Upper lobe of right lung (tissue), 1 donor: ENCODE measurements around the gene RGS6. TPM values are rescaled to one million over a fixed set of nuclear protein-coding genes. Genes with fewer than 3 reads are reported as not detected.
A peak's percentile ranks its signal among the peaks of the same experiment; 100 is the strongest.
"Not testable (repeated sequence)": the region's sequence is repeated elsewhere in the genome, so short reads cannot be mapped to it uniquely, and the experiment has no call there.

ENCODE experiments used
- ATAC-seq: fragments of 200-7000 bp; cut with Tn5 transposase; one replicate; pipeline ENCODE4 v1.9.1; 2020; ENCODE audit warnings: mild to moderate bottlenecking, moderate library complexity
- DNase-seq: peaks from one replicate; pipeline ENCODE4 v3.0.0-alpha.2; 2020
- H3K27ac ChIP-seq: fragments of 200-600 bp; one replicate; pipeline ENCODE4 v1.8.0; 2022
- H3K27me3 ChIP-seq: fragments of 200-600 bp; one replicate; pipeline ENCODE4 v1.8.0; 2022; ENCODE audit warnings: mild to moderate bottlenecking
- H3K36me3 ChIP-seq: fragments of 200-600 bp; one replicate; pipeline ENCODE4 v1.8.0; 2022
- H3K4me1 ChIP-seq: fragments of 200-600 bp; one replicate; pipeline ENCODE4 v1.8.0; 2022
- H3K4me3 ChIP-seq: fragments of 200-600 bp; one replicate; pipeline ENCODE4 v1.8.0; 2022; ENCODE audit warnings: mild to moderate bottlenecking
- H3K9me3 ChIP-seq: fragments of 200-600 bp; one replicate; pipeline ENCODE4 v1.8.0; 2022
- intact Hi-C: fragments of 100-400 bp; cut with DNase I; formaldehyde crosslinking; loops from one replicate; pipeline ENCODE4 v1.11.0; 2022
- total RNA-seq: library from RNA; stranded (reverse); fragmentation: NEBNext Ultra II Directional; extraction: Animal tissue kit (Norgen Biotek cat#: 25700); gene quantifications from one replicate; pipeline ENCODE4 v1.2.1, GENCODE V29; 2021
- TF ChIP-seq, protein P1 (sequence below): fragments of 200-600 bp; IDR thresholded peaks from one replicate; pipeline ENCODE4 v1.8.0; 2022; ENCODE audit warnings: antibody characterized with exemption
- donor health status: DM: no; HTN: yes; CAD: no; lungs with severe emphysema.

The RGS6 gene
- total RNA-seq, 1 donor from 2014 or later = 2.6 TPM

DNA sequence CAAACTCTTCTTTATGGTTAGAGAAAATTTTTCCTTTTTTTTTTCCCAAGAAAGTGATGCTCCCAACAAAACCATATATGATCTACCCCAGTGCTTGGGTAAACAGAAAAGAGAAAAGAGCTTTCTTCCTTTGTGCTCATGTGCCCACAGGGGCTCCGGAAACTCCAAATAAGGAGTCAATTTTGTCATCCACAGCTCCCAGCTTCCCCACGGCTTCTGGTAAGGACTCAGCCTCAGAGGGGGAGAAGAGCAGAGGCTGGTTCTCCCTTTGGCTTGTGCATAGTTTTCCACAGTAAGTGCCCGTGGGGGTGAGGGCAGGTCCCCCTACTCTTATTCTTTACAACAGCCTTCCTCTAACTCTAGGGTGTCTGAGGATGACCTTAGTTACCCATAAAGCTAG lies 13.3 kb upstream of the RGS6 start:
- TF ChIP-seq, protein P1, sequence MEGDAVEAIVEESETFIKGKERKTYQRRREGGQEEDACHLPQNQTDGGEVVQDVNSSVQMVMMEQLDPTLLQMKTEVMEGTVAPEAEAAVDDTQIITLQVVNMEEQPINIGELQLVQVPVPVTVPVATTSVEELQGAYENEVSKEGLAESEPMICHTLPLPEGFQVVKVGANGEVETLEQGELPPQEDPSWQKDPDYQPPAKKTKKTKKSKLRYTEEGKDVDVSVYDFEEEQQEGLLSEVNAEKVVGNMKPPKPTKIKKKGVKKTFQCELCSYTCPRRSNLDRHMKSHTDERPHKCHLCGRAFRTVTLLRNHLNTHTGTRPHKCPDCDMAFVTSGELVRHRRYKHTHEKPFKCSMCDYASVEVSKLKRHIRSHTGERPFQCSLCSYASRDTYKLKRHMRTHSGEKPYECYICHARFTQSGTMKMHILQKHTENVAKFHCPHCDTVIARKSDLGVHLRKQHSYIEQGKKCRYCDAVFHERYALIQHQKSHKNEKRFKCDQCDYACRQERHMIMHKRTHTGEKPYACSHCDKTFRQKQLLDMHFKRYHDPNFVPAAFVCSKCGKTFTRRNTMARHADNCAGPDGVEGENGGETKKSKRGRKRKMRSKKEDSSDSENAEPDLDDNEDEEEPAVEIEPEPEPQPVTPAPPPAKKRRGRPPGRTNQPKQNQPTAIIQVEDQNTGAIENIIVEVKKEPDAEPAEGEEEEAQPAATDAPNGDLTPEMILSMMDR = no peak
- ATAC-seq (no peak), DNase-seq (no peak)
- Histone ChIP-seq H3K36me3 (no peaks in the 10 kb centered on the region), H3K27ac (no peak overlapping the region), H3K4me3 (no peak overlapping the region), H3K4me1 (no peaks in the 10 kb centered on the region), H3K9me3 (no peaks in the 10 kb centered on the region), H3K27me3 (no peaks in the 10 kb centered on the region)
- intact Hi-C loops = no loop called here

DNA sequence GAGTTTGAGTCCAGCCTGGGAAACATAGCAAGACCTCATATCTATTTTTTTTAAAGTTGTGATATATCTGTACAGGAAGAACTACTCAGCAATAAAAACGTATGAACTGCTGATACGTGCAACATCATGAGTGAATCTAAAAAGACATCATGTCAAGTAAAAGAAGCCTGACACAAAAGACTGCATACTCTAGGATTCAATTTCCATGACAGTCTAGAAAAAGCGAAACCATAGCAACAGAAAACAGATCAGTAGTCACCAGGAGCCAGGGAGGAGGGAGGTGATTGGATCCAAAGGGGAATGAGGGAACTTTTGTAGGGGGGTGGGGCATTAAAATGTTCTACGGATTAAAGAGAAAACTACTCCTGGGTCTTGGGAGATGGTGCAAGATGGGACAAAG lies 8.7 kb upstream of the RGS6 start:
- no peak for DNase-seq
- intact Hi-C loops = no loop called here

DNA sequence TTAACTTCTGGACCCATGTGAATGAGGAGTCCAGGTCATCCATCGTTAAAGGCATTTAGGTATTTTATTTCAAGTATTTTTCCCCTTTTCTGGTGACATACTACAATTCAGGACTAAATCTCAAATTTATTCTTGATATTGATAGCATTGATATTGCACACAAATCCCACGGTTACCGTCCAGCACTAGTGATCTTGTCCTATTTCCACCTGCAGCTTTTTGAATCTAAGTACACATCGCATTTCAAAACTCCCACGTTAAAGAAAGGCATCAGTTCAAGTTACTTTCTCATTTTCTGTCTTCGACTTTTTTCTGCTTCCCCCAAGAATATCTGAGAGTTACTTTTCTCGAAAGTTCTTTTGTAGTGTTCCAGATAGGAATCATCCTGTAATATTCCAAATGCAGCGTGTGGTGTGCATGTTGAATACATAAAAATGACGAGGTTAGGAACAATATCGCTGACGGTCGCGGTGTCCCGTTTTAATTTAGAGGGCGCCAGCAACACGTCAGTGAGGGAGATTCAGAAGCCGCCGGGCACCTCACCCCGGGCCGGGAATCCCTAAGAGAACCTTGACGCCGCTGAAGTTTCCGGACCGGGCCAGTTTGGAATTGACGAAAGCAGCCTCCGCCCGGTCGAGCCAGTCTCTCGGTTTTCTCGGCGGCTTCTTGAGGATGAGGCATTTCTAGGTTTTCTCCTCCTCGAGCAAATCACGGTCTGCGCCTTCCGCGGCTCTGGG lies 569 bp upstream of the RGS6 start:
- no peak overlapping the region for H3K27ac ChIP-seq
- peaks cover 4% of the 10 kb centered on the region for H3K4me1 ChIP-seq
- intact Hi-C loops = no loop called here
- no peak for DNase-seq
- peaks cover 38% of the 10 kb centered on the region for H3K27me3 ChIP-seq
- TF ChIP-seq, protein P1 = no peak
- peak overlapping the region; percentile 41 for H3K4me3 ChIP-seq
- H3K36me3 ChIP-seq = no peaks in the 10 kb centered on the region
- no peaks in the 10 kb centered on the region for H3K9me3 ChIP-seq
- ATAC-seq = peak; percentile 49

More for the DNA sequence above, 8.7 kb upstream of the RGS6 start:
- Histone ChIP-seq H3K36me3 (no peaks in the 10 kb centered on the region), H3K27me3 (no peaks in the 10 kb centered on the region), H3K9me3 (no peaks in the 10 kb centered on the region), H3K4me3 (no peak overlapping the region), H3K4me1 (no peaks in the 10 kb centered on the region), H3K27ac (no peak overlapping the region)
- TF ChIP-seq, protein P1 = no peak
- no peak for ATAC-seq

DNA sequence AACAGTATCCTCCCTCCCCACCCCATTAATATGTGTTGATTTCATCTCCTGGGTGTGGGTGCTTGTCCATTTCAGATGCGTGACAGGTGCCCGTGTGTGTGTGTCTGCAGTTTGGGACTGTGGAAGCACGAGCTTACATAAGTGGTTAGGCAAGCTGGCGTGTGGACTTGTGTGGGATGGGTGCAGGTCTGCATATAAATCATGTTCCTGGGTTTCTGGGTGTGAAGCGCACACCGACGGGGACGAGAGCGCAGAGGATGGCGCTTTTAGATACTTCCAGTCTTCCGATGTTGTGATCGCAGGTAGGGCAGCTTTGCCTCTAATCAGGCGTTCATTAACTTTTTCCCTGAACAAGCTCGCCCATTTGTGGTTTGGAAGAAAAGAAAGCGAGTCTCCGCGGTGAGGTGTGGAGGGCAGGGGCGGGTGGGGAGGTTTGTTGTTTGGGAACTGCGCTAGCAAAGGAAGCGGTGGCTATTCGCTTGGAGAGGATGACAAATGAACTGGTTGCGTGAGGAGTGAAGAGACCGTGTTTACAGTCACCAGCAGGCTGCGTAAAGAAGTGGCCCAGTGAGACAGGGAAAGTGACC lies 865 bp downstream of the RGS6 start:
- H3K4me1 ChIP-seq = peaks cover 4% of the 10 kb centered on the region
- TF ChIP-seq, protein P1 = no peak
- no peaks in the 10 kb centered on the region for H3K36me3 ChIP-seq
- ATAC-seq (no peak), DNase-seq (no peak)
- H3K4me3 ChIP-seq = peak overlapping the region; percentile 41
- intact Hi-C loops = no loop called here
- peaks cover 38% of the 10 kb centered on the region for H3K27me3 ChIP-seq
- H3K9me3 ChIP-seq = no peaks in the 10 kb centered on the region
- no peak overlapping the region for H3K27ac ChIP-seq

DNA sequence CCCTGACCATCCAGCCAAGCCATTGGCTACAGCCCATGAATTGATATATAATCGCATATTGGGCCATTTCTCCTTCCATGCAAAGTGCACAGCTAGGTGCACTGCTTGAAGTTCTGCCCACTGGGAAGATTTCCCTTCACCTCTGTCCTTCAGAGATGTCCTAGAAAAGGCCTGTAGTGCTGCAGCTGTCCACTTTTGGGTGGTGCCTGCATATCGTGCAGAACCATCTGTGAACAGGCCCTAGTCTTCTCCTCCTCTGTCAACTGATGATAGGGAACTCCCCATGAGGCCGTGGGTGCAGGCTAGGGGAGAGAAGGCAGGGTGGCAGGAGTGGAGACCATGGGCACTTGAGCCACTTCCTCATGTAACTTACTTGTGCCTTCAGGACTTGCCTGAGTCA lies 6.0 kb downstream of the RGS6 start:
- H3K9me3 ChIP-seq, DNase-seq, intact Hi-C loops, H3K4me3 ChIP-seq, H3K27ac ChIP-seq, H3K36me3 ChIP-seq, H3K4me1 ChIP-seq, ATAC-seq: not testable (repeated sequence)
- peaks cover 15% of the 10 kb centered on the region for H3K27me3 ChIP-seq

DNA sequence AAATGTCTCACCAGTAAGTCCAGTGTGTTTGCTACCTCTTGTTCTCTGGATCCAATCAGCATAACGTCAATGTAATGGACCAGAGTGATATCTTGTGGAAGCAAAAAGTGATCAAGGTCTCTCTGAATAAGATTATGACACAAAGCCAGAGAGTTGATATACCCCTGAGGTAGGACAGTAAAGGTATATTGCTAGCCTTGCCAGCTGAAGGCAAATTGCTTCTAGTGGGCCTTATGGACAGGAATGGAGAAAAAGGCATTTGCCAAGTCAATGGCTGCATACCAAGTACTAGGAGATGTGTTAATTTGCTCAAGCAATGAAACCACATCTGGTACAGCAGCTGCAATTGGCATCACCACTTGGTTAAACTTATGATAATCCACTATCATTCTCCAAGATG lies 7.1 kb downstream of the RGS6 start:
- H3K27me3 ChIP-seq, H3K36me3 ChIP-seq, ATAC-seq, H3K9me3 ChIP-seq, H3K4me3 ChIP-seq, H3K27ac ChIP-seq, DNase-seq, intact Hi-C loops, H3K4me1 ChIP-seq: not testable (repeated sequence)

DNA sequence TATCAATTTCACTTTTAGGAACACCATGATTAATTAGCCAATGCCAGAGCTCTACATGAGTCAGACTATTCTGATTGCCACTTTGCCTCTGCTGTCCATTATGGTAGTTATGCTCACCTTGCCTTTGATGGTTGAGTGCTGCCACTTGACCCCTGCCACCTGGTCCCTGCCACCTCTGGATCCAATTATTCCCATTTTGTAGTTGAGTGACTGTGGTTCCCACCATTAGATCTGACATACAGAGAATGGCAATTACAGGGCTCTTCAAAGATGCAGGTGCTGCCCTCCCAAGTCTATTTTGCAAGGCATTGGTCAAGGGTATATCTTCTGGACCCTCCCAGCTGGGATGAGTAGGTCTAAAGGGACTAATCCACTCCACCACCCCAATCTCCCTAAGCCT lies 8.3 kb downstream of the RGS6 start:
- H3K4me1 ChIP-seq, H3K9me3 ChIP-seq, H3K27me3 ChIP-seq, ATAC-seq, H3K36me3 ChIP-seq, H3K4me3 ChIP-seq, intact Hi-C loops, DNase-seq, H3K27ac ChIP-seq: not testable (repeated sequence)

DNA sequence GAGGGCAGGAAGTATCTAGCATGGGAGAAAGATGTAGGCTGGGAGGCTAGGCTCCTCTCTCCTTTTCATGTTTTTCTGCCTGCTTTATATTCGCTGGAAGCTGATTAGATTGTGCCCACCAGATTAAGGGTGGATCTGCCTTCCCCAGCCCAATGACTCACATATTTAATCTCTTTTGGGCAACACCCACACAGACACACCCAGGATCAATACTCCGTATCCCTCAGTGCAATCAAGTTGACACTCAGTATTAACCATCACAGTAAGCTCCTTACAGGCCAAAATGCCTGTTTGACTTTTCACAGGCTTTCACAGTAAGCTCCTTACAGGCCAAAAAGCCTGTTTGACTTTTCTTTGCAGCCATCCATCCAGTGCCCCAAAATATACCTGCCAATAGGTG lies 9.4 kb downstream of the RGS6 start:
- H3K27ac ChIP-seq, H3K9me3 ChIP-seq, intact Hi-C loops, ATAC-seq, H3K36me3 ChIP-seq, DNase-seq, H3K27me3 ChIP-seq, H3K4me1 ChIP-seq, H3K4me3 ChIP-seq: not testable (repeated sequence)
